Testis (tissue), 2 donors: ENCODE results near the gene NCK2.

ENCODE experiments used
- CTCF ChIP-seq, 3 experiments: fragments of 450-650 bp in 2 of 3; fragments of 200-600 bp in 1 of 3; sonication (generic) in 1 of 3; IDR thresholded peaks; one replicate each; pipeline ENCODE4 v1.5.1; 2016 to 2019; ENCODE audit warnings: antibody characterized with exemption in 3 of 3, mild to moderate bottlenecking in 2 of 3, moderate library complexity in 1 of 3
- POLR2A ChIP-seq: fragments of 450-650 bp; IDR thresholded peaks from one replicate; pipeline ENCODE4 v1.6.1; 2017; ENCODE audit warnings: antibody characterized with exemption, mild to moderate bottlenecking, moderate library complexity

GRCh38 chr2:105708697-105709096 is 36.0 kb upstream of the NCK2 start:
- TF ChIP-seq CTCF (IDR thresholded peaks at IDR 0.05) (no peak), POLR2A (no peak)
